Natural killer cell (primary cell): ENCODE results near the gene PODNL1. TPM values are rescaled to one million over a fixed set of nuclear protein-coding genes. Genes with fewer than 3 reads are reported as not detected.

Experiments
- ATAC-seq, 3 donors: fragments of 150-1000 bp in 2 of 3; fragments of 200-7000 bp in 1 of 3; cut with Tn5 transposase; 1 replicate in 1 of 3; 2 replicates in 2 of 3; pipeline ENCODE4 v1.10.0; 2021; ENCODE audit warnings: mild to moderate bottlenecking in 2 of 3, moderate library complexity in 2 of 3
- DNase-seq, 2 donors: peaks; one replicate each; pipeline versions ENCODE4 v3.0.0 to v3.0.0-alpha.2; 2013 to 2021; ENCODE audit warnings: mixed read lengths in 1 of 2
- H3K27ac ChIP-seq: one replicate; pipeline ENCODE4 v1.5.1; 2013; ENCODE audit warnings: mild to moderate bottlenecking, low read length
- H3K27me3 ChIP-seq: one replicate; pipeline ENCODE4 v1.6.1; 2013; ENCODE audit warnings: low read length; ENCODE audit not compliant: control insufficient read depth, insufficient read depth
- H3K36me3 ChIP-seq: one replicate; pipeline ENCODE4 v1.6.1; 2013; ENCODE audit warnings: low read length; ENCODE audit not compliant: control insufficient read depth, insufficient read depth
- H3K4me1 ChIP-seq: one replicate; pipeline ENCODE4 v1.6.1; 2013; ENCODE audit warnings: low read length; ENCODE audit not compliant: control insufficient read depth, insufficient read depth
- H3K4me3 ChIP-seq: one replicate; pipeline ENCODE4 v1.5.1; 2013; ENCODE audit warnings: low read length
- H3K9me3 ChIP-seq: one replicate; pipeline ENCODE4 v1.6.1; 2013; ENCODE audit warnings: low read length; ENCODE audit not compliant: control insufficient read depth, insufficient read depth
- H3K27ac Mint-ChIP-seq, 2 donors: one replicate each; pipeline ENCODE4 v1.8.0; 2022; ENCODE audit warnings: mild to moderate bottlenecking in 2 of 2, mixed read lengths in 2 of 2, moderate library complexity in 1 of 2
- H3K27me3 Mint-ChIP-seq, 2 donors: one replicate each; pipeline ENCODE4 v1.8.0; 2022; ENCODE audit warnings: low read depth in 2 of 2, mixed read lengths in 2 of 2
- H3K36me3 Mint-ChIP-seq: one replicate; pipeline ENCODE4 v1.8.0; 2022; ENCODE audit warnings: mixed read lengths
- H3K4me1 Mint-ChIP-seq, 2 donors: one replicate each; pipeline ENCODE4 v1.8.0; 2022; ENCODE audit warnings: mixed read lengths in 2 of 2
- H3K4me3 Mint-ChIP-seq: one replicate; pipeline ENCODE4 v1.8.0; 2022; ENCODE audit warnings: mild to moderate bottlenecking, moderate library complexity, mixed read lengths
- H3K9me3 Mint-ChIP-seq, 2 donors: one replicate each; pipeline ENCODE4 v1.8.0; 2022; ENCODE audit warnings: mixed read lengths in 2 of 2
- WGBS: methylation state at CpG from one replicate; pipeline ENCODE4 v1.1.7; 2013; ENCODE audit warnings: missing lambda C conversion rate; ENCODE audit not compliant: insufficient coverage; 5-methylcytosine and 5-hydroxymethylcytosine counted together
- intact Hi-C: fragments of 100-400 bp; cut with micrococcal nuclease; formaldehyde crosslinking; loops from one replicate; pipeline ENCODE4 v1.14.2; 2022
- total RNA-seq, 4 donors: library from RNA; stranded (reverse); fragments of 120-200 nt in 1 of 4; gene quantifications; one replicate each; pipeline versions ENCODE4 v1.2.3 to v1.2.4, GENCODE V29; 2013 to 2022
- TF ChIP-seq, protein P1 (sequence below): fragments of 200-600 bp; IDR thresholded peaks from one replicate; pipeline ENCODE4 v1.8.0; 2022; ENCODE audit warnings: antibody characterized with exemption

PODNL1 gene, protein sequence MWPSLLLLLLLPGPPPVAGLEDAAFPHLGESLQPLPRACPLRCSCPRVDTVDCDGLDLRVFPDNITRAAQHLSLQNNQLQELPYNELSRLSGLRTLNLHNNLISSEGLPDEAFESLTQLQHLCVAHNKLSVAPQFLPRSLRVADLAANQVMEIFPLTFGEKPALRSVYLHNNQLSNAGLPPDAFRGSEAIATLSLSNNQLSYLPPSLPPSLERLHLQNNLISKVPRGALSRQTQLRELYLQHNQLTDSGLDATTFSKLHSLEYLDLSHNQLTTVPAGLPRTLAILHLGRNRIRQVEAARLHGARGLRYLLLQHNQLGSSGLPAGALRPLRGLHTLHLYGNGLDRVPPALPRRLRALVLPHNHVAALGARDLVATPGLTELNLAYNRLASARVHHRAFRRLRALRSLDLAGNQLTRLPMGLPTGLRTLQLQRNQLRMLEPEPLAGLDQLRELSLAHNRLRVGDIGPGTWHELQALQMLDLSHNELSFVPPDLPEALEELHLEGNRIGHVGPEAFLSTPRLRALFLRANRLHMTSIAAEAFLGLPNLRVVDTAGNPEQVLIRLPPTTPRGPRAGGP
- under 1 TPM in 1 of 3 donors, not detected in 2; 0.61 TPM for total RNA-seq
- total RNA-seq (2013) = not detected

DNA sequence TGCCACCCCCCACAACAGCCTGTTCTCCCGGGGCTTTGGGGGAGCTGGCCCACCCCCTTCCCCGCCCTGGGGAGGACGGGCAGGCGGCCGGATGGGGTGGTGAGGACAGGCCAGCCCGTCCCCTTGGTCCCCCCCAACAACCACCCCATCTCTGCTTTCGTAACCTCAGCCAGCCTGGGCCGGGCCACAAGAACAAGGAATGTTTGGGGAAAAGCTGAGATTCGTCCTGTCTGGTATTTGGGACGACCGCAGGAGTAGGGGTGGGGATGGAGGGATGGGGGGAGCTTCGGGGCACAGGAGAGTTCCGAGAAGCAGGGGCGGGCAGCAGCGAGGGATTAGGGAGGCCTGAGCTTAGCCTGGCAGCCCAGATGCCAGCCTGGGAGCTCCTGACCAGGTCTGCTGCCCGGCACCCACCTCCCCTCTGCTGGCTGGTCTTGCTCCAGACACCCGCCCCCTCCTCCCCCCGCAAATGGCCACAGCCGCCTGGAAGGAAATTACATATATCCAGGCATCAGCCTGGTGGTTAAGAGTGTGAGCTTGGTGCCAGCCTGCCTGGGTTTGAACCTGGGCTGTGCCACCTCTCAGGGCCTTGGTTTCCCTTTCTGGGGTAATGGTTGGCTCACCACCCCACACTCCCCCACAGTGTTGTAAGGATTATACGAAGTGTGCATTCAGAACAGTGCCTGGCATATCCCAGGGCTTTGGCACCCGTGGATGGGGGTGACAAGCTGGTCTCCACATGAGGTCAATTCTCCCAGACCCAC, at the start of gene PODNL1:
TSS of gene PODNL1 (minus strand) at position 117 of the 764 bp plus-strand sequence. CDS start 236 bp downstream, outside the sequence.
- no peak within 1 kb of the TSS for H3K27ac Mint-ChIP-seq
- Histone ChIP-seq H3K27me3 (peaks cover 9% of the 10 kb centered on the region), H3K4me3 (no peak within 1 kb of the TSS), H3K4me1 (peaks cover 11% of the 10 kb centered on the region), H3K36me3 (no peaks in the 10 kb centered on the region), H3K9me3 (no peaks in the 10 kb centered on the region), H3K27ac (no peak within 1 kb of the TSS)
- intact Hi-C loops = no loop called here
- DNase-seq (no peak), ATAC-seq (peak in 2 of 3 donors; percentile 24 to 73)
- no peak within 1 kb of the TSS for H3K4me3 Mint-ChIP-seq
- no peaks in the 10 kb centered on the region for H3K9me3 Mint-ChIP-seq
- H3K27me3 Mint-ChIP-seq = peaks cover 0 to 13% of the 10 kb centered on the region in 2 donors
- WGBS = 19% methylated on average over 16 of the region's 21 CpGs
- TF ChIP-seq, protein P1, sequence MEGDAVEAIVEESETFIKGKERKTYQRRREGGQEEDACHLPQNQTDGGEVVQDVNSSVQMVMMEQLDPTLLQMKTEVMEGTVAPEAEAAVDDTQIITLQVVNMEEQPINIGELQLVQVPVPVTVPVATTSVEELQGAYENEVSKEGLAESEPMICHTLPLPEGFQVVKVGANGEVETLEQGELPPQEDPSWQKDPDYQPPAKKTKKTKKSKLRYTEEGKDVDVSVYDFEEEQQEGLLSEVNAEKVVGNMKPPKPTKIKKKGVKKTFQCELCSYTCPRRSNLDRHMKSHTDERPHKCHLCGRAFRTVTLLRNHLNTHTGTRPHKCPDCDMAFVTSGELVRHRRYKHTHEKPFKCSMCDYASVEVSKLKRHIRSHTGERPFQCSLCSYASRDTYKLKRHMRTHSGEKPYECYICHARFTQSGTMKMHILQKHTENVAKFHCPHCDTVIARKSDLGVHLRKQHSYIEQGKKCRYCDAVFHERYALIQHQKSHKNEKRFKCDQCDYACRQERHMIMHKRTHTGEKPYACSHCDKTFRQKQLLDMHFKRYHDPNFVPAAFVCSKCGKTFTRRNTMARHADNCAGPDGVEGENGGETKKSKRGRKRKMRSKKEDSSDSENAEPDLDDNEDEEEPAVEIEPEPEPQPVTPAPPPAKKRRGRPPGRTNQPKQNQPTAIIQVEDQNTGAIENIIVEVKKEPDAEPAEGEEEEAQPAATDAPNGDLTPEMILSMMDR = no peak
- H3K4me1 Mint-ChIP-seq = peaks cover 0 to 6% of the 10 kb centered on the region in 2 donors
- no peaks in the 10 kb centered on the region for H3K36me3 Mint-ChIP-seq

DNA sequence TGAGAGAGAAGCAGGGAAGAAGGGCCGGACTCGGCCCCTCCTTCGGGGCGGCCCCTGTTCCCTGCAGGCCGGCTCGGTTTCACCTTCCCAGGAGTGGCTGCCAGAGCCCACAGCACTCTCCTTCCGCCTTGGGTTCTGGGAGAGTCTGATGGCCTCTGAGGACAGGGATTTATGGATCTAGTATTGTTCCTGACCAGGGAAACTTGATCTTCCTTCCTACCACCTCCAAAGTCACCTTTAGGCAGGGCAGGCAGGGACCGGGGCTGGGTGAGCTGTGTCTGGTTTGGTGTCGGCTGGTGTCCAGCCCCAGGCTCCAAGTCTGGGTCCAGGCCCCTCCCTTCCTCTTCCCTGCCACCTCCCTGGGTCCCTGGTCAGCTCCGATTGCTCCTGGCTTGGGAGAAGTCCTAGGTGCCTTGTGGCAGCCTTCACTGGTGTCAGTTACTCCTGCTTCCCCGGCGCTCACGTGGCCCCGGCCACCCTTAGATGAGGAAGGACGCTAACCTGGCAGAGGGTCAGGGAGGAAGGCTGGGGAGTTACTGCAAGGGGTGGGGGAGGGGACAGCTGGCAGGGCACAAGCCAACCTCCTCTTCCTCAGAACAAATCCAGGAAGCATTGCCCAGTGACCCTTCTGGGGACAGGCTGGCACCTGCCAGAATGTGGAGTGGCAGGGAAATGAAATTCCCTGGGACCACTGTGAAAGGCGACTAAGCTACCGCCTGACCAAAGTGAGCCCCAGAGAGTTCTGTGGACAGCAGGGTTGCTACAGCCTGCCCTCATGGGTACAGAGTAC, 49.1 kb upstream of the PODNL1 start:
- Mint-ChIP-seq H3K4me3 (peak overlapping the region; percentile 79), H3K27me3 (no peaks in the 10 kb centered on the region), H3K9me3 (no peaks in the 10 kb centered on the region), H3K27ac (peak overlapping the region; percentile 97 to 98), H3K36me3 (no peaks in the 10 kb centered on the region), H3K4me1 (peaks cover 29 to 48% of the 10 kb centered on the region in 2 donors)
- H3K4me3 ChIP-seq = peak overlapping the region; percentile 17
- no peak for DNase-seq
- 44% methylated on average over 17 of the region's 17 CpGs for WGBS
- ATAC-seq = no peak
- H3K4me1 ChIP-seq = peaks cover 54% of the 10 kb centered on the region
- H3K27me3 ChIP-seq = no peaks in the 10 kb centered on the region
- no peaks in the 10 kb centered on the region for H3K9me3 ChIP-seq
- TF ChIP-seq, protein P1 = no peak
- intact Hi-C loops = loop anchor here (2.0 to 5.0 kb wide), 4 partner anchors 34 to 106 kb away; partner anchors contain the start of genes DCAF15 and IL27RA
- H3K36me3 ChIP-seq = peaks cover 11% of the 10 kb centered on the region
- peak overlapping the region; percentile 100 for H3K27ac ChIP-seq

DNA sequence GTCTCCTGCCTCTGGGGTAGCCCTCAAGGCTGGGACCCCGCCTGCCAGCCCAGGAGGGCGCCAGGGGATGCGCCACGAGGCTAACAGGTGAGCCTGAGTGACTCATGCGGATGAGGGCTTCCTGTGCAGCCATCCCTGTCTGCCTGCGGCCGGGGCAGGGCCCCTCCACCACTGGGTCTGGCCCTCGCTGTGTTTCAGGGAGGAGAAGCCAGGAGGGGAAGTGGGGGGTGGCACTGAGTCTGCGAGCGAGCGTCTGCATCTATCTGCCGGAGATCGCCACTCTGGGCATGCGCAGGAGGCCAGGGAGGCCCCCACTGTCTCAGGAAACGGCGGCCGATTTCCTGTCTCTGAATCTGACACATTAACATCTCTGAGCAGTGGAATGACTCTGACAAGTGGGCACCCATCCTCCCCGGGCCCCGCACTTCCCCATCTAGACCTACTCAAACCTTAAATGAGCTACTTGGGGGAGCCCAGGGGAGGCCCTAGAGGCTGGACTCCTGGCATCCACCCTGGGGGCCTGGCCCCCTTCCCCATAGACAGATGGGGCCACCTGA, 48.2 kb upstream of the PODNL1 start:
- intact Hi-C loops = loop anchor here (1.0 to 5.0 kb wide), 5 partner anchors 20 to 106 kb away; partner anchors contain the start of genes DCAF15, IL27RA and RFX1
- Mint-ChIP-seq H3K4me1 (peaks cover 29 to 49% of the 10 kb centered on the region in 2 donors), H3K27me3 (no peaks in the 10 kb centered on the region), H3K27ac (peak overlapping the region; percentile 97 to 98), H3K4me3 (peak overlapping the region; percentile 79), H3K9me3 (no peaks in the 10 kb centered on the region), H3K36me3 (no peaks in the 10 kb centered on the region)
- ATAC-seq (peak; percentile 86 to 95 (median 87)), DNase-seq (peak; percentile 96 to 99)
- 0% methylated on average over 19 of the region's 19 CpGs for WGBS
- TF ChIP-seq, protein P1 = no peak
- H3K4me1 ChIP-seq = peaks cover 59% of the 10 kb centered on the region
- peak overlapping the region; percentile 100 for H3K27ac ChIP-seq
- peak overlapping the region; percentile 17 for H3K4me3 ChIP-seq
- H3K9me3 ChIP-seq = no peaks in the 10 kb centered on the region
- H3K27me3 ChIP-seq = no peaks in the 10 kb centered on the region
- peaks cover 9% of the 10 kb centered on the region for H3K36me3 ChIP-seq
